GM21515 (cell line): ENCODE data around the gene ABHD17A.

Experiments used
- ATAC-seq: cut with Tn5 transposase; IDR thresholded peaks from one replicate; pipeline ENCODE4 v1.9.1; 2021; ENCODE audit not compliant: unreplicated experiment

ABHD17A gene

GRCh38 chr19:1841209-1841924, 43.9 kb downstream of the ABHD17A start:
- ATAC-seq: no peak

GRCh38 chr19:1840541-1841115, 44.7 kb downstream of the ABHD17A start:
- no peak for ATAC-seq

DNA sequence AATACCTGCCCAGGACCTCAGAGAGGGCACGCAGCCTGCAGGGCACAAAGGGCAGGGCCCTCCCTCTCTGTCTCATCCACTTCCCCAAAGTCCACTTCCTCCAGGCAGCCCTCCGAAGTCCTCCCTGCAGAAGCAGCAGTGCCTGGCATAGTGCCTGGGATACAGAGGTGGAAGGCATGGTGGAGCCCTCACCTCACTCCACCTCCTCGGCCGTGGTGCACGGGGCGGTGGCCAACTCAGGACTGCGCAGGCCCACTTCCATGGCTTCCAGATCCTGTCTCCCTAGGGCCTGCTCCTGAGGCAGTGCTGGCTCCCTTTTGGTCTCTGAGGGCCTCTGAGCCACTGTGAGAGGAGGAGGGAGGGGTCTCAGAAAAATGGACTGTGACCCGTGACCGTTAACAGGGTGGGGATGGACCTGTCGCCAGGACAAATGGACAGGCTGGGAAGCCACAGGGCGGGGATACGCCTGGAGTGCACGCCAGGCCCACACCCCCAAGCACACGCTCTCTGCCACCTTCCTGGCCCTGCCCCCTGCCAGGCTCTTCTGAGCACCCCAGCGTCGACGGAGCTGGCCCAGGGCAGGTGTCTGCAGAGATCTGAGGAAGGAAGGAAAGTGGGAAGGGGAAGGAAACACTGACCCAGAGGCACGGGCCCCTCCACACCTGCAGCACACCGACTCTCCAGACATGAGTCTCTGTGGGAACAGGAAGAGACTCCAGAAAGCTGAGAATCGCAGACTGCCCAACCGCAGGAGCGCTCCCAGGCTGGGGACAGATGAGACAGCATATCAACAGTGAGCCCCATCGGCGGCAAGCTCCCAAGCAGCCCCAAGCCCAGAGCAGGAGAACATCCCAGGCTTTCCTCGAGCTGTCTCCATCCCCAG, 45.4 kb downstream of the ABHD17A start:
- ATAC-seq: no peak

- no peak for ATAC-seq
Observed at GRCh38 chr19:1837625-1838105, 47.6 kb downstream of the ABHD17A start.

GRCh38 chr19:1837222-1837565, 48.1 kb downstream of the ABHD17A start:
- no peak for ATAC-seq

- ATAC-seq: no peak
Observed at GRCh38 chr19:1836458-1837221, 48.7 kb downstream of the ABHD17A start.

GRCh38 chr19:1833540-1833939, 51.8 kb downstream of the ABHD17A start:
- ATAC-seq: no peak

- no peak for ATAC-seq
Observed at GRCh38 chr19:1832046-1832663, 53.1 kb downstream of the ABHD17A start.

GRCh38 chr19:1830978-1831377, 54.3 kb downstream of the ABHD17A start:
- no peak for ATAC-seq

DNA sequence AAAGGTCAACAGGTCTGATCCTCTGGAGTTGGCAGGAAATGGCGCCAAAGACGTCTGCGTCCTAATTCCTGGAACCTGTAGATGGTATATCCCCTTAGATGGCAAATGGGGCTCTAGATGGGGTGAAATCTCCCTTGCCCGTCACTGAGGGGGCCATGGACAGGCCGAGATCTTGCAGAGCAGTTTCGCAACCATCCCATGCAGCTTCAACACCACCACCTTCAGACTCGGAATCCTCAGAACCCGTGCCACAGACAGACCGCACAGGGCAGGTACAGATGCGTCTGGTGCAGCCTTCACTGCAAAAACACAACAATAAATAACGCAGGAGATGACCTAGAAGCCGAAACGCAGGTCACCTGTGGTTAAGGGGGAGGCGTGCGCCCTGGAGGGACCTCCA, 54.7 kb downstream of the ABHD17A start:
- no peak for ATAC-seq

- no peak for ATAC-seq
Observed at GRCh38 chr19:1829958-1830357, 55.3 kb downstream of the ABHD17A start.

GRCh38 chr19:1828279-1829238, 56.7 kb downstream of the ABHD17A start:
- no peak for ATAC-seq

- ATAC-seq: no peak
Observed at GRCh38 chr19:1827566-1828278, 57.6 kb downstream of the ABHD17A start.
